ENCODE measurements around the gene CDC42. TPM values are rescaled to one million over a fixed set of nuclear protein-coding genes. Genes with fewer than 3 reads are reported as not detected.

CDC42 gene
- total and polyA plus RNA-seq, 9 of the 15 experiments (the other 6 are each of a cell fraction or from before 2014, with no cell fraction given) = 186 to 398 (median 325) TPM

- no peak for DNase-seq (ENCODE audit: extremely low read depth in 1 of 4, low spot score in 3 of 4)
- intact Hi-C loops (cut with micrococcal nuclease) = no loop called here
- H3K9me3 ChIP-seq (replicated peaks; ENCODE audit: control insufficient read depth, insufficient read depth, low read depth, low read length) = no peaks in the 10 kb centered on the region
- no peaks in the 10 kb centered on the region for H3K4me1 ChIP-seq (replicated peaks in 1 of 2; ENCODE audit: control insufficient read depth in 2 of 2, insufficient read depth in 2 of 2, low read length in 2 of 2)
- no peaks in the 10 kb centered on the region for H4K20me1 ChIP-seq (replicated peaks; ENCODE audit: control insufficient read depth, insufficient read depth, low read length)
- ChIA-PET CTCF (ENCODE audit: low intra/inter-chr PET ratio) (no interaction called here), POLR2A (interaction anchor here (1.0 kb wide), 1 partner anchor 14 kb away, joined by 3 read pairs; no protein-coding TSS in a partner anchor)
- in situ Hi-C loops (cut with MboI) = no loop called here
- TF ChIP-seq MXD1 (CRISPR knock-in tag; IDR thresholded peaks at IDR 0.05; ENCODE audit: borderline replicate concordance, poor library complexity, severe bottlenecking) (no peak), SMARCE1 (IDR thresholded peaks at IDR 0.05) (no peak), ELK1 (CRISPR knock-in tag; IDR thresholded peaks at IDR 0.05) (no peak), PCBP1 (IDR thresholded peaks at IDR 0.05; ENCODE audit: low read depth, low read length, poor library complexity, severe bottlenecking) (no peak), TGIF2 (CRISPR knock-in tag; IDR thresholded peaks at IDR 0.05) (no peak), LARP7 (IDR thresholded peaks at IDR 0.05) (no peak), SP2 (IDR thresholded peaks at IDR 0.05; ENCODE audit: extremely low read depth, low read depth, low read length, poor library complexity, severe bottlenecking) (no peak), CLOCK (CRISPR knock-in tag; IDR thresholded peaks at IDR 0.05; ENCODE audit: borderline replicate concordance) (no peak), PML (IDR thresholded peaks at IDR 0.05; ENCODE audit: low read length) (no peak), TCF7L2 (IDR thresholded peaks at IDR 0.05; ENCODE audit: low read depth, low read length) (no peak), ZNF395 (CRISPR knock-in tag; IDR thresholded peaks at IDR 0.05) (no peak), KDM2B (CRISPR knock-in tag; IDR thresholded peaks at IDR 0.05) (no peak), RBBP5 (IDR thresholded peaks at IDR 0.05; ENCODE audit: borderline replicate concordance, insufficient read depth, low read length, poor library complexity, severe bottlenecking) (no peak), SREBF1 (IDR thresholded peaks at IDR 0.05; ENCODE audit: borderline replicate concordance, low read depth, low read length) (no peak)
- no peak for ATAC-seq
- no peak overlapping the region for H3K4me3 ChIP-seq
- H3K27me3 ChIP-seq (ENCODE audit: control insufficient read depth in 2 of 2, insufficient read depth in 2 of 2, low read length in 2 of 2) = no peaks in the 10 kb centered on the region
- FAIRE-seq = no peak
- H2AFZ ChIP-seq (ENCODE audit: low read depth, low read length) = no peak overlapping the region
- 88% methylated on average over 5 of the region's 5 CpGs for whole genome bisulfite sequencing (ENCODE audit: insufficient coverage, low coverage, missing lambda C conversion rate)
- H3K4me2 ChIP-seq (ENCODE audit: insufficient read depth, low read length) = no peak overlapping the region
- H3K27ac ChIP-seq (ENCODE audit: extremely low read depth, low read depth, low read length) = no peak overlapping the region
- H3K79me2 ChIP-seq (ENCODE audit: control insufficient read depth, insufficient read depth, low read length) = peaks cover 11% of the 10 kb centered on the region
- no peaks in the 10 kb centered on the region for H3K9me1 ChIP-seq (ENCODE audit: control insufficient read depth, insufficient read depth, low read length)
- no peak overlapping the region for H3K9ac ChIP-seq (ENCODE audit: insufficient read depth in 1 of 2, low read depth in 2 of 2, low read length in 2 of 2)
- peaks cover 80% of the 10 kb centered on the region for H3K36me3 ChIP-seq (ENCODE audit: control insufficient read depth, insufficient read depth, low read length)
- BruUV-seq (replicated peaks) = no TSS peak
Measured at GRCh38 chr1:22096036-22096435, 43.5 kb downstream of the CDC42 start.
